Ovary (tissue), 9 donors: ENCODE results near the gene C11orf91. TPM values are rescaled to one million over a fixed set of nuclear protein-coding genes. Genes with fewer than 3 reads are reported as not detected.
"Not testable (repeated sequence)": the region's sequence is repeated elsewhere in the genome, so short reads cannot be mapped to it uniquely, and the experiment has no call there.

ENCODE experiments used
- DNase-seq, 5 donors: peaks; one replicate each; pipeline ENCODE4 v3.0.0-alpha.2; 2019 to 2020
- H3K27ac ChIP-seq, 2 donors: fragments of 200-600 bp; one replicate each; pipeline versions ENCODE4 v1.5.1 to v1.8.0; 2019 to 2022
- H3K27me3 ChIP-seq: fragments of 200-600 bp; one replicate; pipeline ENCODE4 v1.8.0; 2022
- H3K36me3 ChIP-seq: fragments of 200-600 bp; sonication (generic); one replicate; pipeline ENCODE4 v1.5.1; 2019
- H3K4me1 ChIP-seq: one replicate; pipeline ENCODE4 v1.8.1; 2013; ENCODE audit warnings: mild to moderate bottlenecking, moderate library complexity; ENCODE audit not compliant: insufficient read depth
- H3K4me3 ChIP-seq: fragments of 200-600 bp; sonication (generic); one replicate; pipeline ENCODE4 v1.5.1; 2017
- H3K9me3 ChIP-seq, 2 donors: fragments of 200-600 bp in 1 of 2; sonication (generic) in 1 of 2; one replicate each; pipeline versions ENCODE4 v1.5.1 to v1.8.1; 2013 to 2019; ENCODE audit warnings: mild to moderate bottlenecking in 1 of 2, moderate library complexity in 1 of 2
- CTCF ChIP-seq, 3 donors: fragments of 450-650 bp in 2 of 3; fragments of 200-600 bp in 1 of 3; IDR thresholded peaks; one replicate each; pipeline versions ENCODE4 v1.5.1 to v1.8.0; 2016 to 2022; ENCODE audit warnings: antibody characterized with exemption in 3 of 3, mild to moderate bottlenecking in 1 of 3
- EP300 ChIP-seq: sonication (generic); formaldehyde crosslinking; IDR thresholded peaks from one replicate; pipeline ENCODE4 v1.6.1; 2017; ENCODE audit warnings: antibody characterized with exemption
- POLR2A ChIP-seq: fragments of 450-650 bp; IDR thresholded peaks from one replicate; pipeline ENCODE4 v1.6.1; 2017; ENCODE audit warnings: antibody characterized with exemption, mild to moderate bottlenecking, moderate library complexity
- WGBS, 3 donors: extraction: QIAGEN DNeasy Blood & Tissue Kit in 1 of 3; methylation state at CpG; one replicate each; pipeline versions ENCODE4 v1.1.5 to v1.1.7; 2013 to 2017; 5-methylcytosine and 5-hydroxymethylcytosine counted together
- intact Hi-C, 4 donors: fragments of 100-400 bp; cut with DNase I; formaldehyde crosslinking; loops; one replicate each; pipeline versions ENCODE4 v1.11.0 to v1.15.1; 2022 to 2023
- polyA plus RNA-seq, 2 donors: library from polyadenylated mRNA; stranded (reverse); fragments of 200-250 nt in 1 of 2; fragments of 350-450 nt in 1 of 2; fragmentation: Illumina TruSeq in 1 of 2; extraction: RNeasy Lipid Tissue Mini Kit (QIAGEN cat#74804) in 1 of 2; gene quantifications; one replicate each; pipeline ENCODE4 v1.2.3, GENCODE V29; 2013 to 2014
- total RNA-seq, 7 donors: library from RNA; depleted of rRNA in 2 of 7; stranded (reverse); fragments of >200 nt in 2 of 7; fragmentation: NEBNext Ultra II Directional in 3 of 7; extraction: Animal tissue kit (Norgen Biotek cat#: 25700) in 3 of 7; gene quantifications; one replicate each; pipeline versions ENCODE4 v1.1.0 to v1.2.4, GENCODE V29; 2016 to 2023
- donor health status: DM: no; HTN: no; CAD: no; lungs with moderate emphysema.
- donor health status: DM: no; HTN: no; CAD: no.
- donor health status: Bipolar disorder and iron deficiency.
- donor health status: DM: yes; HTN: yes; CAD: no.
- donor health status: DM: no; HTN: no; CAD: no.
- donor health status: DM: yes; HTN: yes; CAD: no.

The C11orf91 gene
- total and polyA plus RNA-seq, 9 donors, result 0.61 TPM; not detected in 8

DNA sequence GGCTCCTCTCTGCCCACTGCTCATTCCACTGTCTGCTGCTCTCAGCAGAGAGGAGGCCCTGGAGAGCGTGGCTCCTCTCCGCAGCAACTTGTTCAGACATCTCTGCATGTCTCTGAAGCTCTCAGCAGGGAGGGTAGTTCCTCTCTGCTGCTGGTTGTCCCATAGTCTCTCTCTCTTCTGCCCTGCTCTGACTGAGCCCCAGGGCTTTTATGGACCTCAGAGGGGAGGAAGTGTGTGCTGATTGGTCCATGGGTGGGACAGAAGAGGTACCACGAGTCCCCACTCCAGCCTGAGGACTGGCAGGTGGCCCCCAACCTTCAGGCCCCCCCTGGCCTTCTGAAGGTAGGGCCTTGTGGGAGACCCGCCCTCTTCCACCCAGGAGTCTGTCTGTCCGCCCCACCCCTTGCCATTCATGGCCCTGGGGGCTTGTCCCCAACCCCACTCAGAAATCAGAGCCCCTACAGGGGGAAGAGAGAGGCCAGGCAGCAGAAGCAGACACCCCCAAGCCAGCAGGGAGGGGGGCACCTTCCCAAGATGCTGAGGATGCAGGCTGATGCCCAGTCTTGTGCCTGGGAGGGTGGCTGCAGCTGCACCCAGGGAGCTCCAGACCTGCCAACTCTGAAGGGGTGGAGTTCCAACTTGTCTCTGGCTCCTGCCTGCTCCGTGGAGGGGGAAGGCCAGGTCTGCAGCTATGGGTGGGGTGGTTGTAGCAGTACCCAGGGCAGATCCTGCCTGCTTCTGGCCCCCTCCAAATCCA lies 35.1 kb downstream of the C11orf91 start:
- 80 to 87% (median 84%) methylated on average over 3 to 6 of the region's 6 CpGs for WGBS, 3 donors
- no peaks in the 10 kb centered on the region for H3K27me3 ChIP-seq
- no peaks in the 10 kb centered on the region for H3K36me3 ChIP-seq
- H3K9me3 ChIP-seq, result no peaks in the 10 kb centered on the region
- no peaks in the 10 kb centered on the region for H3K4me1 ChIP-seq
- no peak for DNase-seq
- intact Hi-C loops, result no loop called here
- no peak overlapping the region for H3K4me3 ChIP-seq
- TF ChIP-seq EP300 (no peak), POLR2A (no peak), CTCF (IDR thresholded peaks at IDR 0.05) (no peak)
- H3K27ac ChIP-seq, result no peak overlapping the region

GRCh38 chr11:33664827-33665226 lies 35.8 kb downstream of the C11orf91 start:
- Histone ChIP-seq H3K36me3 (no peaks in the 10 kb centered on the region), H3K9me3 (no peaks in the 10 kb centered on the region), H3K4me3 (no peak overlapping the region), H3K27me3 (no peaks in the 10 kb centered on the region), H3K27ac (no peak overlapping the region), H3K4me1 (no peaks in the 10 kb centered on the region)
- no peak for DNase-seq
- WGBS, 3 donors, result 71 to 77% (median 73%) methylated on average over 4 of the region's 4 CpGs
- TF ChIP-seq EP300, result no peak
- intact Hi-C loops, result no loop called here

DNA sequence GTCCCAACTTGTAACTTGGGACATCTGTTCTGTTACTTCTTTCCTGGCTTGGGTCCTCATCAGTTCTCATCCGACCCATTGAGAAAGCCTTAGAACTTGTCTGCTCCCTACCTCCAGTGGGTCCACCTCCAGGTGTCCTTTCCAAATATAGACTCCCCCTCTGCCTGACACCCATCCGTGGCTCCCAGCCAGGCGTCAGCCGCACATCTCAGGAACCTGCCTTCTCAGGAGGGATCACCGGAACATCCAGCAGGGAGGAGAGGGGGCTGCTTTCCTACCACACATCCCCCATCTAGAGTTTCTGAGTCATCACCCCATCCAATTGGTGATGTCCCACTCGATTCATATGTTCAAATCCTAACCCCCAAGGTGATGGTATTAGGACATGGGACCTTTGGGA lies 36.5 kb downstream of the C11orf91 start:
- H3K27ac ChIP-seq, result no peak overlapping the region
- TF ChIP-seq EP300, result no peak
- no peak for TF ChIP-seq POLR2A
- no peak for TF ChIP-seq CTCF (IDR thresholded peaks at IDR 0.05)
- no peaks in the 10 kb centered on the region for H3K9me3 ChIP-seq
- no peaks in the 10 kb centered on the region for H3K27me3 ChIP-seq
- intact Hi-C loops, result no loop called here
- H3K36me3 ChIP-seq, result no peaks in the 10 kb centered on the region
- no peaks in the 10 kb centered on the region for H3K4me1 ChIP-seq
- H3K4me3 ChIP-seq, result no peak overlapping the region
- WGBS, 3 donors, result 92 to 93% (median 92%) methylated on average over 6 of the region's 6 CpGs
- no peak for DNase-seq

DNA sequence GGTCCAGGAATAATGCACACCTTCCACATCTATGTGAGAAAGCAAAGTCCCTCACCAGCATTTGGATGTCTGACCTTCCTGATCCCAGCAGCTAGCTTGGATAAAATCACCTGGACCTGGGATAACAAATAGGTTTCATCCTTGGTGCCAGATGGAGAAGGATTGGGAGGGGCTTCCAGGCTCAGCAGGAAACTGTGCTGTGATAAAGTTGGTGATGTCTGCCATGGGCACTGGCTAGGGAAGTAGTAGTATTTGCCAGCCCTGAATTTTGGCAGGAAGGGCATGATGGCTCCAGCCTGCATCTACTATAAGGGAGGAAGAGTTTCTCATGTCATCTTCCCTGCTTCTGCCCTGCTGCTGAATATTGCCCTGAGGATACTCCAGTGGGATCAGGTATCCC lies 37.5 kb downstream of the C11orf91 start:
- intact Hi-C loops, result no loop called here
- H3K4me3 ChIP-seq, result no peak overlapping the region
- no peaks in the 10 kb centered on the region for H3K27me3 ChIP-seq
- H3K36me3 ChIP-seq, result no peaks in the 10 kb centered on the region
- no peak for DNase-seq
- no peaks in the 10 kb centered on the region for H3K9me3 ChIP-seq
- no peaks in the 10 kb centered on the region for H3K4me1 ChIP-seq
- no peak overlapping the region for H3K27ac ChIP-seq
- TF ChIP-seq EP300 (no peak), CTCF (IDR thresholded peaks at IDR 0.05) (no peak), POLR2A (no peak)

DNA sequence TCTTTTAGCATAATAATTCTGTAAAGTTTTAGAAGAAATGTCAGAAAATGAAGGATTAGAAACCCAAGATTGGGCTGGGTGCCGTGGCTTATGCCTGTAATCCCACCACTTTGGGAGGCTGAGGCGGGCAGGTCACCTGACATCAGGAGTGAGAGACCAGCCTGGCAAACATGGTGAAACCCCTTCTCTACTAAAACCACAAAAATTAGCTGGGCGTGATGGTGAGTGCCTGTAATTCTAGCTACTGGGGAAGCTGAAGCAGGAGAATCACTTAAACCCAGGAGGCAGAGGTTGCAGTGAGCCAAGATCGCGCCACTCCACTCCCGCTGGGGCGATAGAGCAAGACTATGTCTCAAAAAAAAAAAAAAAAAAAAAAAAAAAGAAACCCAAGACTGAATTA lies 39.1 kb downstream of the C11orf91 start:
- H3K9me3 ChIP-seq, H3K27me3 ChIP-seq, H3K4me1 ChIP-seq, H3K27ac ChIP-seq, DNase-seq, H3K4me3 ChIP-seq, H3K36me3 ChIP-seq, intact Hi-C loops: not testable (repeated sequence)
- 89 to 91% (median 90%) methylated on average over 7 of the region's 7 CpGs for WGBS, 3 donors
